ENCODE results near the gene NTSR2. TPM values are rescaled to one million over a fixed set of nuclear protein-coding genes. Genes with fewer than 3 reads are reported as not detected.

Gene NTSR2
- total and polyA plus RNA-seq, 12 donors, result 0.10 to 0.15 TPM; not detected in 10

- DNase-seq (no peak), ATAC-seq (no peak)
- H3K4me1 ChIP-seq, result no peaks in the 10 kb centered on the region
- WGBS, 2 donors, result 84 to 89% methylated on average over 19 of the region's 19 CpGs
- H3K36me3 ChIP-seq, result peaks cover 0 to 41% (median 0%) of the 10 kb centered on the region in 9 donors
- H3K9me3 ChIP-seq, result no peaks in the 10 kb centered on the region
- H3K27ac ChIP-seq, result no peak overlapping the region
- H3K4me3 ChIP-seq, result no peak overlapping the region
- intact Hi-C loops (cut with DNase I), result no loop called here
- no peaks in the 10 kb centered on the region for H3K27me3 ChIP-seq
- TF ChIP-seq, protein P1, sequence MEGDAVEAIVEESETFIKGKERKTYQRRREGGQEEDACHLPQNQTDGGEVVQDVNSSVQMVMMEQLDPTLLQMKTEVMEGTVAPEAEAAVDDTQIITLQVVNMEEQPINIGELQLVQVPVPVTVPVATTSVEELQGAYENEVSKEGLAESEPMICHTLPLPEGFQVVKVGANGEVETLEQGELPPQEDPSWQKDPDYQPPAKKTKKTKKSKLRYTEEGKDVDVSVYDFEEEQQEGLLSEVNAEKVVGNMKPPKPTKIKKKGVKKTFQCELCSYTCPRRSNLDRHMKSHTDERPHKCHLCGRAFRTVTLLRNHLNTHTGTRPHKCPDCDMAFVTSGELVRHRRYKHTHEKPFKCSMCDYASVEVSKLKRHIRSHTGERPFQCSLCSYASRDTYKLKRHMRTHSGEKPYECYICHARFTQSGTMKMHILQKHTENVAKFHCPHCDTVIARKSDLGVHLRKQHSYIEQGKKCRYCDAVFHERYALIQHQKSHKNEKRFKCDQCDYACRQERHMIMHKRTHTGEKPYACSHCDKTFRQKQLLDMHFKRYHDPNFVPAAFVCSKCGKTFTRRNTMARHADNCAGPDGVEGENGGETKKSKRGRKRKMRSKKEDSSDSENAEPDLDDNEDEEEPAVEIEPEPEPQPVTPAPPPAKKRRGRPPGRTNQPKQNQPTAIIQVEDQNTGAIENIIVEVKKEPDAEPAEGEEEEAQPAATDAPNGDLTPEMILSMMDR (IDR thresholded peaks at IDR 0.05), result no peak
Observed at GRCh38 chr2:11616851-11617415, 53.1 kb downstream of the NTSR2 start.

- Histone ChIP-seq H3K36me3 (peaks cover 0 to 40% (median 0%) of the 10 kb centered on the region in 9 donors), H3K4me1 (no peaks in the 10 kb centered on the region), H3K9me3 (no peaks in the 10 kb centered on the region), H3K27me3 (no peaks in the 10 kb centered on the region), H3K4me3 (no peak overlapping the region), H3K27ac (no peak overlapping the region)
- TF ChIP-seq, protein P1 (IDR thresholded peaks at IDR 0.05), result no peak
- 89 to 94% methylated on average over 14 of the region's 14 CpGs for WGBS, 2 donors
- ATAC-seq, result no peak
- intact Hi-C loops (cut with DNase I), result no loop called here
- no peak for DNase-seq
Observed at GRCh38 chr2:11616097-11616687, 53.8 kb downstream of the NTSR2 start.

- intact Hi-C loops (cut with DNase I), result no loop called here
- no peak for ATAC-seq
Observed at GRCh38 chr2:11615209-11615608, 54.8 kb downstream of the NTSR2 start.

GRCh38 chr2:11613297-11613696 is 56.7 kb downstream of the NTSR2 start:
- intact Hi-C loops (cut with DNase I), result no loop called here
- 91 to 97% methylated on average over 5 of the region's 5 CpGs for WGBS, 2 donors
- TF ChIP-seq, protein P1 (IDR thresholded peaks at IDR 0.05), result no peak
- H3K4me3 ChIP-seq, result no peak overlapping the region
- H3K27ac ChIP-seq, result no peak overlapping the region
- no peaks in the 10 kb centered on the region for H3K9me3 ChIP-seq
- H3K36me3 ChIP-seq, result peaks cover 0 to 34% (median 0%) of the 10 kb centered on the region in 9 donors
- H3K4me1 ChIP-seq, result no peaks in the 10 kb centered on the region
- ATAC-seq, result no peak
- no peaks in the 10 kb centered on the region for H3K27me3 ChIP-seq
- no peak for DNase-seq

More at GRCh38 chr2:11615209-11615608, 54.8 kb downstream of the NTSR2 start:
- Histone ChIP-seq H3K4me3 (no peak overlapping the region), H3K27me3 (no peaks in the 10 kb centered on the region), H3K27ac (no peak overlapping the region), H3K4me1 (no peaks in the 10 kb centered on the region), H3K9me3 (no peaks in the 10 kb centered on the region), H3K36me3 (peaks cover 0 to 36% (median 0%) of the 10 kb centered on the region in 9 donors)
- WGBS, 2 donors, result 72 to 89% methylated on average over 3 of the region's 3 CpGs
- no peak for DNase-seq
- TF ChIP-seq, protein P1 (IDR thresholded peaks at IDR 0.05), result no peak
